Measurements from ENCODE around the gene RCAN2.
"Not testable (repeated sequence)": the region's sequence is repeated elsewhere in the genome, so short reads cannot be mapped to it uniquely, and the experiment has no call there.

RCAN2 gene

GRCh38 chr6:46438245-46438644, 53.0 kb downstream of the RCAN2 start:
- no peak for DNase-seq

DNA sequence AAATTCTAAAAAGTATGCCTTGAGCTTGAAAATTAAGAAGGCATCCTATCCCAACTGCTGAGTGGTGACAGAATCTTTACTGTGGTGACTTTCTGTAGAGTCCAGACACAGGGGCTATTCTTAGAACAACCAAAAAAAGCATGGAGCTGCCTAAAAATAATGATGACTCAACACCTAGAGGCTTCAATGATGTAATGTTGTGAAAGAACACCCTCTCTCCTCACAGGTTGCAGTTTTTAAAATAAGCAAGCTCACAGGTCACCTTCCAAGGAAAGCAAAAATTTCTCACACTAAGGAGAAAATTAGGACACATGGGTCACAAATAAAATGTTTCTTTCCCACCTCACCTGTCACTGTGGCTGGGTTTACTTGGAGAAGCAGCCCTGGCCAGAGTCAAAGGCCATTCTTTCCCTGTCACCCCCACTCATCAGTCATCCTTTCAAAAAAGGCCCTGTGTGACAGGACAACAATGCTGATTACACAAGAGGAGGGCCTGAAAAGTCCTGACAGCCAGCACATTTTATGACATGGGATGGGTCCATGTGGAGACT, 53.5 kb downstream of the RCAN2 start:
- no peak for DNase-seq

DNA sequence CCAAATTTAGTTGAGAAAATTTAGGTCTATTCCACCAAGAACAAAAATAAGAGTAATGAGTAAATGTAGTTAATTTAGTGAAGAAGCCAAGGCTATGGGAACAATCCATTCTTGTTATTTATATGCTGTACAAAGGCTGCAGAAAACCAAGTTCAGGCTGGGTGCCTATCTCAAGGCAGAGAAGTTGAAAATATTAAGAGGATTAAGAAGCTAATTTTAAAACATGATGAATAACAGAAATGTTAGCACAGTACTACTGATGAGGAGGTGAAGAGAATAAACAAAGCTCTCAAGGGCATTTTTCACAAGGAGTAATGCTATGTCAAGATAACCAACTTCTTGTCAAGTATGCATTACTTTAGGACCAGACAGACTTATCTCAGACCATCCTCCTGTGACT, 68.6 kb downstream of the RCAN2 start:
- DNase-seq, result no peak

DNA sequence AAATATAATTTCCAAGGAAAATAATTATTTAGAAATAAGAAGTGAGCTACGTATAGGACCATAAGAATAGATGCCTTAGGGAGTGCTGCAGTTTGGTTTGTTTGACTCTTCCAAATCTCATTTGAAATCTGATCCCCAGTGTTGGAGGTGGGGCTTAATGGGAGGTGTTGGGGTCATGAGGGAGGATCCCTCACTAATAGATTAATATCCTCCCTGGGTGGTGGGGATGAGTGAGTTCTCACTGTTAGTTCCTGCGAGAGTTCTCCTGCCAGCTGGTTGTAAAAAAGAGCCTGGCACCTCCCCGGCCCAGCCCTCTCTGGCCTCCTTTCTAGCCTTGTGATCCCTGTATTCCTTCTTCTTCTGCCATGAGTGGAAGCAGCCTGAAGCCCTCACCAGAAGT, 69.3 kb downstream of the RCAN2 start:
- no peak for DNase-seq

DNA sequence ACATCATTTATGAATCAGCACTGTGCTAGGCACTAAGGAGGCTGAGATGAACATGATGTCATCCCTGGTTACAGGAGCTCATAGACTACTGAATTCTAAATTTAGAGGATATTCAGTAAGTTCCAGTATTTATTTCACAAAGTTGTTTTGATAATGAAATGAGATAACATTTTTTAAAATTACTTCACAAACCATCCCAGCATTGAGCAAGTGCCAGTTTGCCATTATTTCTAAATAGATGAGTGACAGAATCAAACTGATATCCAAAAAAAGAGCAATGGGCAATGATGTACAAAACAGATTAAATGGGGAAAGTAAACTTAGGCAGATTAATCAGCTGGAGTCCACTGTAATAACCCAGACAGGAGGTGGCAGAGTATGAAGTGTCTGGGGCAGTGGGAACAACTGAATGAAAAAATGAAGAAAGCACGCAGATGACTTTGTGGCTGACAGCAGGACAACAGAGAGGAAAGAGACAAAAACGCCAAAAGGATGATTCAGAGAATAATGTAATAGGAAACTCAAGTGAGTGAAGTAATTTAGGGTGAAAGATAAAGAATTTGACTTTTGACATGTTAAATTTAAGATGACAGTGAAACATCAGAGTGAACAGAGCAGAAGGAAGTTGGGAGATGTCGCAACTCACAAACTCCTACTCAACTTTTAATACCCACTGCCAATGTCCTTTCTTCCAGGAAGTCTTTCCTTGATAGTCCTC, 70.2 kb downstream of the RCAN2 start:
- no peak for DNase-seq

- no peak for DNase-seq
Observed at GRCh38 chr6:46419576-46420002, 71.7 kb downstream of the RCAN2 start.

DNA sequence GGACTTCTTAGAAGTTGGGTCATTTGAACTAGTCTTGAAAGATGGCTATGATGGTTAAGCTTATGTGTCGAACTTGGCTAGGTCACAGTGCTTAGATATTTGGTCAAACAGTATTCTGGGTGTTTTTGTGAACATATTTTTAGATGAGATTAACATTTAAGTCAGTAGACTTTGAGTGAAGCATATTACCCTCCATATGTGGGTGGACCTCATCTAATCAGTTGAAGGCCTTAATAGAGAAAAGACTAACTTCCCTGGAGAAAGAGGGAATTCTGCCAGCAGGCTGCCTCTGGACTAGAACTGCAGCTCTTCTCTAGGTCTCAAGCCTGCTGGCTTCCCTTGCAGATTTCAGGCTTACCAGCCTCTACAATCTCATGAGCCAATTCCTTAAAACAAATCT, 76.9 kb downstream of the RCAN2 start:
- no peak for DNase-seq

GRCh38 chr6:46412662-46413061, 78.6 kb downstream of the RCAN2 start:
- DNase-seq, result no peak

- no peak for DNase-seq
Observed at GRCh38 chr6:46411456-46412197, 79.6 kb downstream of the RCAN2 start.

- DNase-seq, result no peak
Observed at GRCh38 chr6:46410334-46410953, 80.8 kb downstream of the RCAN2 start.

- DNase-seq, result no peak
Observed at GRCh38 chr6:46407776-46408530, 83.3 kb downstream of the RCAN2 start.

- no peak for DNase-seq
Observed at GRCh38 chr6:46407246-46407645, 84.0 kb downstream of the RCAN2 start.

DNA sequence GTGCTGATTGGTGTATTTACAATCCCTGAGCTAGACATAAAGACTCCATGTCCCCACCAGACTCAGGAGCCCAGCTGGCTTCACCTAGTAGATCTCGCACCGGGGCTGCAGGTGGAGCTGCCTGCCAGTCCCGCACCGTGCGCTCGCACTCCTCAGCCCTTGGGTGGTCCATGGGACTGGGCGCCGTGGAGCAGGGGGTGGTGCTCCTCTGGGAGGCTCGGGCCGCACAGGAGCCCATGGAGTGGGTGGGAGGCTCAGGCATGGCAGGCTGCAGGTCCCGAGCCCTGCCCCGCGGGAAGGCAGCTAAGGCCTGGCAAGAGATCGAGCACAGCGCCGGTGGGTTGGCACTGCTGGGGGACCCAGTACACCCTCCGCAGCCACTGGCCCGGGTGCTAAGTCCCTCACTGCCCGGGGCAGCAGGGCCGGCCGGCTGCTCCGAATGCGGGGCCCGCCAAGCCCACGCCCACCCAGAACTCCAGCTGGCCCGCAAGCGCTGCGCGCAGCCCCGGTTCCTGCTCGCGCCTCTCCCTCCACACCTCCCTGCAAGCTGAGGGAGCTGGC, 85.5 kb downstream of the RCAN2 start:
- not testable (repeated sequence) for DNase-seq

GRCh38 chr6:46400898-46401297, 90.4 kb downstream of the RCAN2 start:
- DNase-seq, result no peak

GRCh38 chr6:46395530-46395929, 95.7 kb downstream of the RCAN2 start:
- DNase-seq, result no peak

GRCh38 chr6:46393940-46394337, 97.3 kb downstream of the RCAN2 start:
- no peak for DNase-seq

GRCh38 chr6:46393161-46393939, 97.9 kb downstream of the RCAN2 start:
- no peak for DNase-seq

DNA sequence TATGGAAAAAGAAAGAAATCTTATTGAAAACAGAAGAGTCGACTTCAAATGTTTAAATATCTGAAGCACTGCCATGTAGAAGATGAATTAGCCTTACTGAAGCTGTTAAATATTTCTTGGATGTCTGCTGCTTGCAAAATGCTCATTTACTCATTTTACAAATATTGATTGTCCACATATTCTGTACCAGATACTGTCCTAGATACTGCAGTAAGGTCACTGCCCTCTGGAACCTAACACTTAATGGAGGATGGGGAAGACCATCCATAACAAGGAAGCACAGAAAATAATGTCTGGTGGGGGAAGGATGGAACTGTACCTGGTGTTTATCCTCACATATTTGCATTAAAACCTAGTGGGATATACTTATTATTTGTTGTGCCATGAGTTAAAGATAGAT, 99.0 kb downstream of the RCAN2 start:
- DNase-seq, result no peak

DNA sequence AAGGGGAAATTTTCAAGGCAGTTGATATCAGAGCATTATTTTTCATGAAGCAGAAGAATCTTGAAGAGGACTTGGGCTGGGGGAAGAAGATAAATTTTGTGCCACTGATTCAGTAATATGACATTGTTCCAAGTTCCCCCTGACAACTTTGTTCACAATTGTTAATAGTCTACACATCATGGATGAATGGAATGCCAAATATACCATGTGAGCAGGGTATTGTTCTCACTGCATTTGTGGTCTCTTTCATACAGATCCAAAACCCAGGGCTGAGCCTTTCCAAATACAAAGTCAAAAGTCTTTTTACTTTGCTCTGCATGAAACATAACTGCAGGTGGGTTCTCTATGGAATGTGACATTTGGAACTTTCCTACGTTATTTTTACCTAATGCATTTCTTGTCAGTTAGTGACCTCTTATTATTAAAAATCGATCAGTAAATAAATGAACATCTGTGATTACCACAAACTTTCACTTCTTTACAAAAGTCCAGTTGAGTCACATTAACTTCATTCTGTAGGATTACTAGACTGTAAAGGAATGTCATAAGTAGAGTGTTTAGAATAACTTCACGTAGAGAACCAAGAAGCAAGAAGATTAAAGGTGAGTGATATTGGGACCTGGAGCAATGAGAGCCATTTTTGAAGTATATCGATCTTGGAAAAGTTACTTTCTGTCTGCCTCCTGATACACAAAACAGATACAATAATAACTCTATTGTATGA, 100.9 kb downstream of the RCAN2 start:
- DNase-seq, result no peak

DNA sequence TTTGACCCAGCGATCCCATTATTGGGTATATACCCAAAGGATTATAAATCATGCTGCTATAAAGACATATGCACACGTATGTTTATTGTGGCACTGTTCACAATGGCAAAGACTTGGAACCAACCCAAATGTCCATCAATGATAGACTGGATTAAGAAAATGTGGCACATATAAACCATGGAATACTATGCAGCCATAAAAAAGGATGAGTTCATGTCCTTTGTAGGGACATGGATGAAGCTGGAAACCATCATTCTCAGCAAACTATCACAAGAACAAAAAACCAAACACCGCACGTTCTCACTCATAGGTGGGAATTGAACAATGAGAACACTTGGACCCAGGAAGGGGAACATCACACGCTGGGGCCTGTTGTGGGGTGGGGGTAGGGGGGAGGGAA, 103.5 kb downstream of the RCAN2 start:
- DNase-seq, result not testable (repeated sequence)

DNA sequence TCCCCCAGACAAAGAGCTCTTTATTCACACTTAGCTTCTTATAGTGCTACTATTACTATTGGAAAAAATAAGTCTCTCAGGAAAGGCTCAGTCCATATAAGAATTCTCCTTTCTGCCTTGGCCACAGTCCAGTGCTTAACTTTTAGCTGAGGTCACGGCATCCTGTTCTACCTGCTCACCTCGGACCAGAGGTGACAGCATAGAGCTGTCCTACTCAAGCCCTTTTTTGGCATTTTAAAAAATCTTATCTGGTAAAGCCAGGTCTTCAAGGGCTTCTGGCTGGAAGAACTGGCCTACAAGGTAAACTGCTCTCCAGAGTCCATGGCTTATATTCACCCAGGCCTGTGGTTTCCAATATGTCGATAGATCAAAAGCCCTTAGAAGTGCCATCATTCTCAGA, 109.7 kb downstream of the RCAN2 start:
- DNase-seq, result no peak
